GM19397 (cell line): ENCODE measurements around the gene TRIM52.

Experiments
- ATAC-seq: cut with Tn5 transposase; IDR thresholded peaks from one replicate; pipeline ENCODE4 v1.9.1; 2021; ENCODE audit warnings: mild to moderate bottlenecking, moderate library complexity; ENCODE audit not compliant: unreplicated experiment

Gene TRIM52

GRCh38 chr5:181259283-181259682 lies 1.7 kb downstream of the TRIM52 start:
- no peak for ATAC-seq

GRCh38 chr5:181258576-181258975 lies 2.4 kb downstream of the TRIM52 start:
- ATAC-seq: no peak

GRCh38 chr5:181255836-181256578 lies 4.9 kb downstream of the TRIM52 start:
- no peak for ATAC-seq

- ATAC-seq: no peak
Measured at GRCh38 chr5:181255276-181255675, 5.7 kb downstream of the TRIM52 start.

- no peak for ATAC-seq
Measured at GRCh38 chr5:181248277-181248676, 12.7 kb downstream of the TRIM52 start.

- peak; percentile 37 for ATAC-seq
Measured at GRCh38 chr5:181246276-181247049, 14.5 kb downstream of the TRIM52 start.

GRCh38 chr5:181245427-181246275 lies 15.3 kb downstream of the TRIM52 start:
- peak; percentile 1 for ATAC-seq

- peak; percentile 63 for ATAC-seq
Measured at GRCh38 chr5:181243564-181244343, 17.2 kb downstream of the TRIM52 start, which contains the start of gene RACK1. Gene RACK1 (minus strand): TSS chr5:181243906. CDS start chr5:181243800, 106 bp downstream.

- no peak for ATAC-seq
Measured at GRCh38 chr5:181243018-181243563, 17.9 kb downstream of the TRIM52 start.

GRCh38 chr5:181242031-181242451 lies 18.9 kb downstream of the TRIM52 start:
- ATAC-seq: no peak

- ATAC-seq: no peak
Measured at GRCh38 chr5:181241393-181241975, 19.5 kb downstream of the TRIM52 start.

- no peak for ATAC-seq
Measured at GRCh38 chr5:181239062-181239663, 21.8 kb downstream of the TRIM52 start.

- ATAC-seq: no peak
Measured at GRCh38 chr5:181237729-181238385, 23.1 kb downstream of the TRIM52 start.

- no peak for ATAC-seq
Measured at GRCh38 chr5:181236954-181237641, 23.8 kb downstream of the TRIM52 start.

- no peak for ATAC-seq
Measured at GRCh38 chr5:181236471-181236870, 24.5 kb downstream of the TRIM52 start.

- no peak for ATAC-seq
Measured at GRCh38 chr5:181235689-181236366, 25.1 kb downstream of the TRIM52 start.

- ATAC-seq: no peak
Measured at GRCh38 chr5:181235323-181235688, 25.6 kb downstream of the TRIM52 start.
